Thoracic aorta (tissue), 2 donors: ENCODE measurements around the gene ZC3H12A. TPM values are rescaled to one million over a fixed set of nuclear protein-coding genes. Genes with fewer than 3 reads are reported as not detected.
A peak's percentile ranks its signal among the peaks of the same experiment; 100 is the strongest.

Experiments
- ATAC-seq: fragments of 150-250 bp; one replicate; pipeline ENCODE4 v1.8.0; 2017; ENCODE audit warnings: low read depth; ENCODE audit not compliant: insufficient number of reproducible peaks, low FRiP score
- DNase-seq: peaks from one replicate; pipeline ENCODE4 v3.0.0-alpha.2; 2020; ENCODE audit warnings: low spot score
- H3K27ac ChIP-seq, 2 donors: fragments of 200-600 bp; sonication (generic); 1 replicate in 1 of 2; 2 replicates in 1 of 2; pipeline ENCODE4 v1.5.1; 2016; ENCODE audit warnings: mild to moderate bottlenecking in 2 of 2, moderate library complexity in 2 of 2
- H3K27me3 ChIP-seq: fragments of 200-600 bp; sonication (generic); replicated peaks from 2 replicates; pipeline ENCODE4 v1.6.0; 2016; ENCODE audit warnings: mild to moderate bottlenecking; ENCODE audit not compliant: insufficient read depth
- H3K36me3 ChIP-seq: fragments of 200-600 bp; sonication (generic); one replicate; pipeline ENCODE4 v1.5.1; 2016
- H3K4me1 ChIP-seq, 2 donors: fragments of 200-600 bp; sonication (generic); 1 replicate in 1 of 2; 2 replicates in 1 of 2; pipeline versions ENCODE4 v1.5.1 to v1.6.0; 2016; ENCODE audit warnings: low read depth in 2 of 2, mild to moderate bottlenecking in 1 of 2; ENCODE audit not compliant: control insufficient read depth in 1 of 2
- H3K4me3 ChIP-seq: fragments of 200-600 bp; sonication (generic); 2 replicates; pipeline ENCODE4 v1.5.1; 2016; ENCODE audit warnings: mild to moderate bottlenecking
- H3K9me3 ChIP-seq: fragments of 200-600 bp; sonication (generic); 2 replicates; pipeline ENCODE4 v1.5.1; 2016
- total RNA-seq, 2 donors: library from RNA; depleted of rRNA; stranded (reverse); fragments of >200 nt; gene quantifications; one replicate each; pipeline versions ENCODE4 v1.1.0 to v1.2.3, GENCODE V29; 2016
- TF ChIP-seq, protein P1 (sequence below): fragments of 200-600 bp; sonication (generic); IDR thresholded peaks from one replicate; pipeline ENCODE4 v1.5.1; 2019; ENCODE audit warnings: antibody characterized with exemption

Gene ZC3H12A
- total RNA-seq, 2 donors from 2014 or later: 22.1 to 32.4 TPM

DNA sequence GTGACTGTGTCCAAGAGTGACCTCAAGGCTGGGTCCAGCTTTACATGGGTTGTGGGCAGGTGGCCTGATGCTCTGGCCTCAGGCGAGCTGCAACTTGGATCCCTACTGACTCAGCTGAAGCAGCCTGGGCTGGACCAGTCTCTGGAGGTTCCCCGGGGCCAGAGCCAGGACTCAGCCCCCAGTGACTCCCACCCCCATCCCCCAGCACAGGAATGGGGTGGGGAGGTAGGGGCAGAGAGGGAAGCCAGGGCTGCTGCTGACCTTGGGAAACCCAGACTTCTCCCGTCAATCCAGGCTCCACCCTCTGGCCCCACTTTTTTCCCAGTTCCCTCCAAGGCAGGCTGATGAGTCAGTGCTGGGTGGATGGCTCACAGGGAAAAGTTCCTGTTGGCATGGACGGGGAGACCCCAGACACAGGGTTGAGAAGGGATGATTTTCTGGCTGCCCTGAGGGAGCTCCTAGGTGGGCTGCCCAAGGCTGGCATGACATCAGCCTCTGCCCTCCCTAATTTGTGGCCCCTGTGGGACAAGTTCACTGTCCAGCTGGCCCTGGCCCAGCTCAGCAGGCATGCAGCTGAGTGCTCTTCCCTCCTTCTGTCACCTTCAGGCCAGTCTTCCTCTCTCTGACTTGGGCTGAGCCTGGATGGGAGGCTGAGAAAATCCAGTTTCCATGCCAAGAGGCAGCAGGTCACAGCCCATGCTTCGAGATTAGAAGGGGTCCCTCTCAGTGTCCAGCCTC, 2.2 kb downstream of the ZC3H12A start:
- peak; percentile 43 for ATAC-seq
- Histone ChIP-seq H3K9me3 (no peaks in the 10 kb centered on the region), H3K27me3 (no peaks in the 10 kb centered on the region), H3K4me3 (peak overlapping the region; percentile 80), H3K27ac (peak overlapping the region; percentile 98), H3K4me1 (peaks cover 54 to 79% of the 10 kb centered on the region in 2 donors), H3K36me3 (peaks cover 15% of the 10 kb centered on the region)
- DNase-seq: peak; percentile 76
- TF ChIP-seq, protein P1, sequence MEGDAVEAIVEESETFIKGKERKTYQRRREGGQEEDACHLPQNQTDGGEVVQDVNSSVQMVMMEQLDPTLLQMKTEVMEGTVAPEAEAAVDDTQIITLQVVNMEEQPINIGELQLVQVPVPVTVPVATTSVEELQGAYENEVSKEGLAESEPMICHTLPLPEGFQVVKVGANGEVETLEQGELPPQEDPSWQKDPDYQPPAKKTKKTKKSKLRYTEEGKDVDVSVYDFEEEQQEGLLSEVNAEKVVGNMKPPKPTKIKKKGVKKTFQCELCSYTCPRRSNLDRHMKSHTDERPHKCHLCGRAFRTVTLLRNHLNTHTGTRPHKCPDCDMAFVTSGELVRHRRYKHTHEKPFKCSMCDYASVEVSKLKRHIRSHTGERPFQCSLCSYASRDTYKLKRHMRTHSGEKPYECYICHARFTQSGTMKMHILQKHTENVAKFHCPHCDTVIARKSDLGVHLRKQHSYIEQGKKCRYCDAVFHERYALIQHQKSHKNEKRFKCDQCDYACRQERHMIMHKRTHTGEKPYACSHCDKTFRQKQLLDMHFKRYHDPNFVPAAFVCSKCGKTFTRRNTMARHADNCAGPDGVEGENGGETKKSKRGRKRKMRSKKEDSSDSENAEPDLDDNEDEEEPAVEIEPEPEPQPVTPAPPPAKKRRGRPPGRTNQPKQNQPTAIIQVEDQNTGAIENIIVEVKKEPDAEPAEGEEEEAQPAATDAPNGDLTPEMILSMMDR: no peak

DNA sequence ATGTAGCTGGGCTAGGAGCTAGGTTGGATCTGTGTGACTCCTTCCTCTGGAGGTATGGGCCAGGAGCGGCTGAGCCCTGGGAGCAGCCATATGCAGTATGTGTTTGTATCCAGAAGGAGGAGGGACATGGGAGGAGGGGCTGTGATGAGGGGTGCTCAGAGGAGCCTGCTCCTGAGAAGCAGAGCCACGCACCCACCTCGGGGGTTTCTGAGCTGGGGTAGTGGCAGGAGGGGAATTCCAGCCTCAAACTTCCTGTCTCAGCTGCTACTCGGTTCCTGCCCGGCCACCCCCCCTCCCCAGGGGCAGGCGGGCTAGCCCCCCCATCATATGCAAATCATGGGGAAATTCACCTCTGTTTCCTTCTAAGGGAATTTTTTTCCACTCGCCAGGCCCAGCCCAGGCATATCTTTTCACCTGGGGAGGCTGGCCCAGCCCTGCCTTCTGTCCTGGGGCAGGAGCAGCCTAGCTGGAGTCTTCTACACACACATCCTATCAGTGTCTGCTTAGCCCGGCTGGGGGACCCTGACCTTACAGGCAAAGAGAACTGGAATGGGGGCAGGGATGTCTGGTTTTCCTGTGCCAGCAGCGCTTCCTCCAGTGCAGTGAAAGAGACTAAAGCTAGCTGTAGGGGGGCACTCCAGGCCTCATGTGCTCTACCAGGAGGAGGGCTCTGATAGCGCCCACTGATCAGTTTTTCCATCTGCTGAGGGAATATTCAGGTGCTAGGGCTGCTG, 3.0 kb downstream of the ZC3H12A start:
- peak overlapping the region; percentile 98 for H3K27ac ChIP-seq
- TF ChIP-seq, protein P1: no peak
- no peaks in the 10 kb centered on the region for H3K9me3 ChIP-seq
- H3K36me3 ChIP-seq: peaks cover 22% of the 10 kb centered on the region
- no peaks in the 10 kb centered on the region for H3K27me3 ChIP-seq
- ATAC-seq (no peak), DNase-seq (no peak)
- peaks cover 47 to 73% of the 10 kb centered on the region in 2 donors for H3K4me1 ChIP-seq
- peak overlapping the region; percentile 80 for H3K4me3 ChIP-seq

GRCh38 chr1:37477946-37478345, 3.6 kb downstream of the ZC3H12A start:
- H3K36me3 ChIP-seq: peaks cover 28% of the 10 kb centered on the region
- ATAC-seq (no peak), DNase-seq (no peak)
- no peaks in the 10 kb centered on the region for H3K27me3 ChIP-seq
- no peaks in the 10 kb centered on the region for H3K9me3 ChIP-seq
- peak overlapping the region; percentile 80 for H3K4me3 ChIP-seq
- peak overlapping the region; percentile 98 for H3K27ac ChIP-seq
- TF ChIP-seq, protein P1: no peak
- peaks cover 41 to 67% of the 10 kb centered on the region in 2 donors for H3K4me1 ChIP-seq

- TF ChIP-seq, protein P1: no peak
- H3K4me1 ChIP-seq: peaks cover 38 to 65% of the 10 kb centered on the region in 2 donors
- no peaks in the 10 kb centered on the region for H3K27me3 ChIP-seq
- H3K9me3 ChIP-seq: no peaks in the 10 kb centered on the region
- H3K27ac ChIP-seq: peak overlapping the region; percentile 98
- H3K36me3 ChIP-seq: peaks cover 33% of the 10 kb centered on the region
- ATAC-seq (no peak), DNase-seq (no peak)
- H3K4me3 ChIP-seq: peak overlapping the region; percentile 80
Observed at GRCh38 chr1:37478451-37478881, 4.1 kb downstream of the ZC3H12A start.

- H3K9me3 ChIP-seq: no peaks in the 10 kb centered on the region
- H3K27me3 ChIP-seq: no peaks in the 10 kb centered on the region
- ATAC-seq (no peak), DNase-seq (no peak)
- H3K36me3 ChIP-seq: peaks cover 37% of the 10 kb centered on the region
- TF ChIP-seq, protein P1: no peak
- H3K27ac ChIP-seq: peak overlapping the region; percentile 98
- peak overlapping the region; percentile 80 for H3K4me3 ChIP-seq
- peaks cover 38 to 65% of the 10 kb centered on the region in 2 donors for H3K4me1 ChIP-seq
Observed at GRCh38 chr1:37478890-37479254, 4.5 kb downstream of the ZC3H12A start.
